HG03469 (cell line): ENCODE data around the gene LITAF.
"Not testable (repeated sequence)": the region's sequence is repeated elsewhere in the genome, so short reads cannot be mapped to it uniquely, and the experiment has no call there.

ENCODE experiments used
- ATAC-seq: cut with Tn5 transposase; IDR thresholded peaks from one replicate; pipeline ENCODE4 v1.9.1; 2021; ENCODE audit warnings: mild to moderate bottlenecking, moderate library complexity, moderate number of reproducible peaks; ENCODE audit not compliant: unreplicated experiment

Gene LITAF

GRCh38 chr16:11601425-11601824 lies 14.7 kb upstream of the LITAF start:
- no peak for ATAC-seq

GRCh38 chr16:11599579-11599978 lies 12.9 kb upstream of the LITAF start:
- ATAC-seq, result no peak

- ATAC-seq, result no peak
These were observed 10.7 kb upstream of the LITAF start for GRCh38 chr16:11597235-11598095.

GRCh38 chr16:11596572-11597226 lies 10.0 kb upstream of the LITAF start:
- no peak for ATAC-seq

- ATAC-seq, result no peak
These were observed 6.9 kb upstream of the LITAF start for GRCh38 chr16:11593581-11593980.

GRCh38 chr16:11593076-11593475 lies 6.4 kb upstream of the LITAF start:
- not testable (repeated sequence) for ATAC-seq

GRCh38 chr16:11591630-11592029 lies 4.9 kb upstream of the LITAF start:
- ATAC-seq, result not testable (repeated sequence)

GRCh38 chr16:11589198-11589550 lies 2.5 kb upstream of the LITAF start:
- no peak for ATAC-seq

- no peak for ATAC-seq
These were observed 1.8 kb upstream of the LITAF start for GRCh38 chr16:11588321-11589197.

- ATAC-seq, result no peak
These were observed 1.0 kb upstream of the LITAF start for GRCh38 chr16:11587643-11588247.

GRCh38 chr16:11586378-11586855 lies 302 bp downstream of the LITAF start:
- ATAC-seq, result no peak

GRCh38 chr16:11585460-11586377 lies 1.0 kb downstream of the LITAF start:
- ATAC-seq, result no peak

- no peak for ATAC-seq
These were observed 2.7 kb downstream of the LITAF start for GRCh38 chr16:11583889-11584565.

GRCh38 chr16:11583166-11583565 lies 3.6 kb downstream of the LITAF start:
- ATAC-seq, result no peak

GRCh38 chr16:11582157-11582814 lies 4.4 kb downstream of the LITAF start:
- no peak for ATAC-seq

- ATAC-seq, result no peak
These were observed 5.0 kb downstream of the LITAF start for GRCh38 chr16:11581678-11582077.

GRCh38 chr16:11580451-11581086 lies 6.2 kb downstream of the LITAF start:
- ATAC-seq, result no peak

GRCh38 chr16:11577290-11577660 lies 9.4 kb downstream of the LITAF start:
- ATAC-seq, result not testable (repeated sequence)
